HUES64 (cell line): Measurements from ENCODE around the gene GPR132.
"Not testable (repeated sequence)": the region's sequence is repeated elsewhere in the genome, so short reads cannot be mapped to it uniquely, and the experiment has no call there.

Experiments
- H3K27ac ChIP-seq: 2 replicates; pipeline ENCODE4 v1.7.0; 2013; ENCODE audit warnings: low read depth, low read length, inconsistent platforms
- H3K27me3 ChIP-seq: 2 replicates; pipeline ENCODE4 v1.6.1; 2013; ENCODE audit warnings: mild to moderate bottlenecking, low read length; ENCODE audit not compliant: insufficient read depth
- H3K36me3 ChIP-seq: 2 replicates; pipeline ENCODE4 v1.6.1; 2013; ENCODE audit warnings: mild to moderate bottlenecking, low read length; ENCODE audit not compliant: insufficient read depth
- H3K4me1 ChIP-seq: 2 replicates; pipeline ENCODE4 v1.6.1; 2013; ENCODE audit warnings: mild to moderate bottlenecking, low read length, moderate library complexity; ENCODE audit not compliant: insufficient read depth
- H3K4me3 ChIP-seq: 2 replicates; pipeline ENCODE4 v1.5.1; 2013; ENCODE audit warnings: mild to moderate bottlenecking, low read length, moderate library complexity
- H3K9ac ChIP-seq: 2 replicates; pipeline ENCODE4 v1.6.1; 2013; ENCODE audit warnings: mild to moderate bottlenecking, low read depth, low read length
- H3K9me3 ChIP-seq: 2 replicates; pipeline ENCODE4 v1.6.1; 2013; ENCODE audit warnings: low read depth, low read length; ENCODE audit not compliant: insufficient read depth
- WGBS: fragments of 150-250, 120-280 bp; methylation state at CpG from one replicate; pipeline ENCODE4 v1.1.7; 2013; ENCODE audit warnings: missing lambda C conversion rate; 5-methylcytosine and 5-hydroxymethylcytosine counted together

Gene GPR132

DNA sequence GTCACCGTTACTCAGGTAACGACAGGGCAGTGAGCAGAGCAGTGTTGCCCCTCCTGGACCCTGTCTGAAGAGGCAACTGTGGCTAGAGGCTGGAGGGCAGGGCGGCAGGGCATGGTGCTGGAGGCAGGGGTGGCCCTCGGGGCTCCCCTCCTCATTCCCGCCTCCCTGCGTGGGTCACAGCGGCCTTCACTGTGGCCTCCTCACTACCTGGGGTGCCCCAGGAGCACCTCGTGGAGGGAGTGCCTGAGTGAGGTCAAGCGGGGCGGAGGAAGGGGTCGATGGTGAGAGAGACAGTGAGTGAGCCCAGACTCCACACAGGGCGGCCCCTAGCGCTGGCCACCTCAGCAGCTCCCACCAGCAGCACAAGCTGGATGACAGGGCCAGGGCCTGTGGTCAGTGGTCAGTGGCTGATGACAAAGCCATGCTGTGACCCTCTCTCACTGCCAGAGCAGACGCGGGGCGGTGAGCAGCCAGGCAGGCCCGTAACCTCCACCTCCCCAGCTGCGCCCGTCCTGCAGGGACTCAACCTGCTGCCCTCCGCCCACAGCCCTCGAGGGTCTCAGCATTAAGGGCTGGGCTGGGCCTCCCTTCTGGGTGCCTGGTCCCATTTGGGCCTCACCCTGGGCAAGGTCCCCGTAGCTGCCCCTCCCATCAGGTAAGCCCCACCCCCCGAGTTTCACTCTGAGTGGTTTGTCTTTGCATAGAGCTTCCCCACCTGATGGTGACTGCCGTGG lies 17.8 kb downstream of the GPR132 start:
- Histone ChIP-seq H3K4me1 (no peaks in the 10 kb centered on the region), H3K9ac (no peak overlapping the region), H3K36me3 (no peaks in the 10 kb centered on the region), H3K27me3 (peaks cover 3% of the 10 kb centered on the region; the same call in 1 of the 2 replicates), H3K4me3 (no peak overlapping the region), H3K9me3 (no peaks in the 10 kb centered on the region), H3K27ac (no peak overlapping the region)
- 91% methylated on average over 24 of the region's 24 CpGs for WGBS

GRCh38 chr14:105046891-105047282 lies 18.3 kb downstream of the GPR132 start:
- 95% methylated on average over 9 of the region's 9 CpGs for WGBS
- no peaks in the 10 kb centered on the region for H3K36me3 ChIP-seq

GRCh38 chr14:105045710-105046326 lies 19.4 kb downstream of the GPR132 start:
- H3K27me3 ChIP-seq: peaks cover 3% of the 10 kb centered on the region; the same call in 1 of the 2 replicates
- no peaks in the 10 kb centered on the region for H3K36me3 ChIP-seq
- no peak overlapping the region for H3K4me3 ChIP-seq
- 12% methylated on average over 42 of the region's 42 CpGs for WGBS
- H3K9ac ChIP-seq: no peak overlapping the region
- H3K4me1 ChIP-seq: no peaks in the 10 kb centered on the region
- H3K27ac ChIP-seq: no peak overlapping the region
- no peaks in the 10 kb centered on the region for H3K9me3 ChIP-seq

More at GRCh38 chr14:105046891-105047282, 18.3 kb downstream of the GPR132 start:
- peaks cover 3% of the 10 kb centered on the region; the same call in 1 of the 2 replicates for H3K27me3 ChIP-seq
- no peaks in the 10 kb centered on the region for H3K9me3 ChIP-seq
- no peak overlapping the region for H3K9ac ChIP-seq
- H3K4me1 ChIP-seq: no peaks in the 10 kb centered on the region
- no peak overlapping the region for H3K27ac ChIP-seq
- no peak overlapping the region for H3K4me3 ChIP-seq

- Histone ChIP-seq H3K27me3 (peaks cover 3% of the 10 kb centered on the region; the same call in 1 of the 2 replicates), H3K4me1 (no peaks in the 10 kb centered on the region), H3K9ac (no peak overlapping the region), H3K4me3 (no peak overlapping the region), H3K36me3 (no peaks in the 10 kb centered on the region), H3K27ac (no peak overlapping the region), H3K9me3 (no peaks in the 10 kb centered on the region)
- WGBS: 79% methylated on average over 7 of the region's 7 CpGs
These were observed 21.6 kb downstream of the GPR132 start for GRCh38 chr14:105043641-105044040.

DNA sequence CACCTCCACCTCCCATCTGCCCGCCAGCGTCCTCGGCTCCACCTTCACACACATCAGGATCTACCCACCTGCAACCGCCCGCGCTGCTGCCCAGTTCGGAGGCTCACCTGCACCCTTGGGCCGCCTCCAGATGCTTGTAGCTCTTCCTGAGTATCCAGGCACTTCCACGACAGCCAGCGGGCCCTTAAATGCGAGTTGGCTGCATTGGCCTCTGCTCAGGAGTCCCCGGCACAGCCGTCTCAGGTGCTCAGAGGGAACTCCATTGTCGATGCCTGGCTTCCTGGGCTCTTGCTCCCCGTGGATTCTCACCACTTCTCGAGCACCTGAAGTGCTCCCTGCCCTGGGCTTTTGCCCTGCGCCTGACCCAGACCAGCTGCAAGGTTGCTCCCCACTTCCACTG lies 22.4 kb downstream of the GPR132 start:
- Histone ChIP-seq H3K27ac (no peak overlapping the region), H3K36me3 (no peaks in the 10 kb centered on the region), H3K27me3 (peaks cover 3% of the 10 kb centered on the region; the same call in 1 of the 2 replicates), H3K4me1 (no peaks in the 10 kb centered on the region), H3K9ac (no peak overlapping the region), H3K4me3 (no peak overlapping the region), H3K9me3 (no peaks in the 10 kb centered on the region)
- WGBS: 91% methylated on average over 17 of the region's 17 CpGs

DNA sequence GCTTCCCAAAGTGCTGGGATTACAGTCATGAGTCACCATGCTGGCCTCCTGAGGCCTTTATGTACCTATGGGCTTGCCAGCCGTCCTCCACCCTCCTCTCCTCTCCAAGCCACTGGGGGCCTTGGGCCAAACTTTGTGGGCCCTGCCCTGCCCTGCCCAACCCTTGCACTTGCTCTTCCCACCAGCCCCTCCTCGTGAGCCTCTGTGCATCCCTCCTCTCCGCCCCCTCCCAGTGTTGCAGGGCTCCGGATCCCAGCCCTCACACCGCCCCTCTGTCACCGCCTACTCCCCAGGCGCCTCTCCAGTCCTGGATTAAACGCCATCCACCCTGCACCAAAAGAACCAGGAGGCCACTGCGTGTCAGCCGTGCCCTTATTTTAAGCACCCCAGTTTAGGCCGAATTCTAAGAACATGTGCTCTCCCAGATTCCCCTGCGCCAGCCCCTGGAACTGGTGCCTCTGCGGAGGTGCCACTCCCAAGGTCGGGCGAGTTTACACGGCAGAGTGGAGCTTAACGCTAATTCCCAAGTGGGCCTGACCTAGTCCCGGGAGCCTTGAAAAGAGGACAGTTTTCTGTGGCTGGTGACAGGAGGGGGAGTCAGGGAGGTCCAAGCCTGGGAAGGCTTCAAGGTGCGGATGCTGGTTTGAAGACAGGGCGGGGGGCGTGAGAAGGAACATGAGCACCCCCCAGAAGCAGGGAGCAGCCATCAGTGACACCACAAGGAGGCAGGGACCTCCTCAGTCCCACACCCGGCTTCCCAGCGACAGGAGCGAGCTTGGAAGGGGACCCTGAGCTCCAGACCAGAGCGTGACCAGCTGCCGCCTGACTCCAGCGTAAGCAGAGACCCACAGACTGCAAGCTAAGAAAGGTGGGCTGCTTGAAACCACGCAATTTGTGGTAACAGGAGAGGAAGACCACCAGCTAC lies 23.1 kb downstream of the GPR132 start:
- Histone ChIP-seq H3K9ac (no peak overlapping the region; the same call in 1 of the 2 replicates), H3K36me3 (no peaks in the 10 kb centered on the region), H3K4me3 (no peak overlapping the region), H3K9me3 (no peaks in the 10 kb centered on the region), H3K27ac (no peak overlapping the region), H3K27me3 (peaks cover 3% of the 10 kb centered on the region; the same call in 1 of the 2 replicates), H3K4me1 (no peaks in the 10 kb centered on the region)
- 83% methylated on average over 28 of the region's 28 CpGs for WGBS

DNA sequence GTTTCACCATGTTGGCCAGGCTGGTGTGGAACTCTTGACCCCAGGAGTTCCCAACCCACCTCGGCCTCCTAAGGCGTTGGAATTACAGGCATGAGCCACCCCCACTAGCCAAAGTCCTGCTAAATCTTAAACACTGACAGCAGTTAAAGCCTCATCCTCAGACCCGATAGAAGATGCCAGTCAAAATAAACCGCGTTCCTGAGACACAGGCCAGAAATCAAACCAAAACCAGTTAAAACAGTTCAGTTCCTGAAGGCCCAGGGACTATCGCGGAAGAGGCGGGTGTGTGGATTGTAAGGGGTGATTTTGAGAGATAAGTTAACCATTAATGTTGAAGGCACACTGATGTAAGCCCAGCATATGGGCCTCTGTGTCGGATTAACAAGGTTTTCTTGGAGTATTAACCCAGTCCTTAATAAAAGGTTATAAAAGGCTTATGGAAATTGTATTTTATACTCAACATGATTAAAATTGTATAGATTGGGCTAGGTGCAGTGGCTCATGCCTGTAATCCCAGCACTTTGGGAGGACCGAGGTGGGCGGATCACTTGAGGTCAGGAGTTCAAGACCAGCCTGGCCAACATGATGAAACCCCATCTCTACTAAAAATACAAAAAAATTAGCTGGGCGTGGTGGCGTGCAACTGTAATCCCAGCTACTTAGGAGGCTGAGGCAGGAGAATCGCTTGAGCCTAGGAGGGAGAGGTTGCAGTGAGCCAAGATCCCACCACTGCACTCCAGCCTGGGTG lies 25.6 kb downstream of the GPR132 start:
- Histone ChIP-seq H3K36me3 (no peaks in the 10 kb centered on the region), H3K9ac (no peak overlapping the region), H3K4me3 (no peak overlapping the region), H3K9me3 (no peaks in the 10 kb centered on the region), H3K27ac (no peak overlapping the region), H3K27me3 (peaks cover 4% of the 10 kb centered on the region; the same call in 1 of the 2 replicates), H3K4me1 (no peaks in the 10 kb centered on the region)
- 88% methylated on average over 14 of the region's 14 CpGs for WGBS

DNA sequence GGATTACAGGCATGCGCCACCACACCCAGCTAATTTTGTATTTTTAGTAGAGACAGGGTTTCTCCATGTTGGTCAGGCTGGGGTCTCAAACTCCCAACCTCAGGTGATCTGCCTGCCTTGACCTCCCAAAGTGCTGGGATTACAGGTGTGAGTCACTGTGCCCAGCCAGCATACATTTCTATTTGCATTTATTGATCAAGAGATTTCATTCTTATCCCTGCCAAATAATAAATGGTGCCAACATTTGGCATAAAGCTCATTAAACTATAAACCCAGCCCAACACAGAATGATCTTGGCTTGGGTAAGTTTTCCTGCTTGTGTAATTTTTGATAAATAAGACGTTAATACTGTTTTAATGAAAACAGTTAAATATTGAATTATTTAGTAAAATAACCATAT lies 29.6 kb downstream of the GPR132 start:
- H3K9ac ChIP-seq, H3K4me1 ChIP-seq, H3K36me3 ChIP-seq, H3K9me3 ChIP-seq, H3K4me3 ChIP-seq, H3K27ac ChIP-seq: not testable (repeated sequence)
- 100% methylated on average over 1 of the region's 2 CpGs for WGBS
- H3K27me3 ChIP-seq: peaks cover 26% of the 10 kb centered on the region

GRCh38 chr14:105034315-105035039 lies 30.8 kb downstream of the GPR132 start:
- H3K4me1 ChIP-seq: peaks cover 6% of the 10 kb centered on the region; the same call in 1 of the 2 replicates

DNA sequence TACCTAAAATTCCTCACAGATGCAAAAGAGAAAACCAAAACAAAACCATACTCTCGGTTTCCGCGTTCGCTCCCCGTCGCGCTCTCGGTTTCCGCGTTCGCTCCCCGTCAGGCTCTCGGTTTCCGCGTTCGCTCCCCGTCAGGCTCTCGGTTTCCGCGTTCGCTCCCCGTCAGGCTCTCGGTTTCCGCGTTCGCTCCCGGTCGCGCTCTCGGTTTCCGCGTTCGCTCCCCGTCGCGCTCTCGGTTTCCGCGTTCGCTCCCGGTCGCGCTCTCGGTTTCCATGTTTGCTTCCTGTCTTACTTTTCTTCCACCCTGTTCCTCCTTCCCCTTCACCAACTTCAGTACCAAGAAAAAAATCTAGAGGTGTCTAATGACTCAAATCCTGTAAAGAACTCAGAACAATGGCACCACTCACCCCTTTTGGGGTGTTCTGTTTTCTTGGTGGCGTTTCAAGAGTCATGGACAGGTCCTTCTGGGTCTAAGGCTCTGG lies 31.8 kb downstream of the GPR132 start:
- H3K4me1 ChIP-seq, H3K9ac ChIP-seq, H3K9me3 ChIP-seq, H3K27ac ChIP-seq, H3K36me3 ChIP-seq: not testable (repeated sequence)
- peaks cover 26% of the 10 kb centered on the region for H3K27me3 ChIP-seq
- peak overlapping the region; percentile 42 for H3K4me3 ChIP-seq
- WGBS: 25% methylated on average over 45 of the region's 45 CpGs

More at GRCh38 chr14:105034315-105035039, 30.8 kb downstream of the GPR132 start:
- no peak overlapping the region for H3K9ac ChIP-seq
- H3K27me3 ChIP-seq: peaks cover 26% of the 10 kb centered on the region
- H3K27ac ChIP-seq: no peak overlapping the region
- H3K36me3 ChIP-seq: no peaks in the 10 kb centered on the region
- no peaks in the 10 kb centered on the region for H3K9me3 ChIP-seq
- 86% methylated on average over 17 of the region's 17 CpGs for WGBS
- no peak overlapping the region; the same call in 1 of the 2 replicates for H3K4me3 ChIP-seq
